Hematopoietic multipotent progenitor cell (in vitro differentiated cells): ENCODE measurements around the gene ACOX3. TPM values are rescaled to one million over a fixed set of nuclear protein-coding genes. Genes with fewer than 3 reads are reported as not detected.
A peak's percentile ranks its signal among the peaks of the same experiment; 100 is the strongest.
"Not testable (repeated sequence)": the region's sequence is repeated elsewhere in the genome, so short reads cannot be mapped to it uniquely, and the experiment has no call there.

Source experiments
- DNase-seq, 3 donors: peaks; one replicate each; pipeline ENCODE4 v3.0.0-alpha.2; 2011 to 2015; ENCODE audit warnings: low read depth in 2 of 3, low spot score in 2 of 3
- total RNA-seq: library from RNA; depleted of rRNA; stranded (reverse); fragments of >200 nt; gene quantifications from one replicate; pipeline ENCODE4 v1.2.3, GENCODE V29; 2012

The ACOX3 gene
- total RNA-seq = 26.9 TPM

DNA sequence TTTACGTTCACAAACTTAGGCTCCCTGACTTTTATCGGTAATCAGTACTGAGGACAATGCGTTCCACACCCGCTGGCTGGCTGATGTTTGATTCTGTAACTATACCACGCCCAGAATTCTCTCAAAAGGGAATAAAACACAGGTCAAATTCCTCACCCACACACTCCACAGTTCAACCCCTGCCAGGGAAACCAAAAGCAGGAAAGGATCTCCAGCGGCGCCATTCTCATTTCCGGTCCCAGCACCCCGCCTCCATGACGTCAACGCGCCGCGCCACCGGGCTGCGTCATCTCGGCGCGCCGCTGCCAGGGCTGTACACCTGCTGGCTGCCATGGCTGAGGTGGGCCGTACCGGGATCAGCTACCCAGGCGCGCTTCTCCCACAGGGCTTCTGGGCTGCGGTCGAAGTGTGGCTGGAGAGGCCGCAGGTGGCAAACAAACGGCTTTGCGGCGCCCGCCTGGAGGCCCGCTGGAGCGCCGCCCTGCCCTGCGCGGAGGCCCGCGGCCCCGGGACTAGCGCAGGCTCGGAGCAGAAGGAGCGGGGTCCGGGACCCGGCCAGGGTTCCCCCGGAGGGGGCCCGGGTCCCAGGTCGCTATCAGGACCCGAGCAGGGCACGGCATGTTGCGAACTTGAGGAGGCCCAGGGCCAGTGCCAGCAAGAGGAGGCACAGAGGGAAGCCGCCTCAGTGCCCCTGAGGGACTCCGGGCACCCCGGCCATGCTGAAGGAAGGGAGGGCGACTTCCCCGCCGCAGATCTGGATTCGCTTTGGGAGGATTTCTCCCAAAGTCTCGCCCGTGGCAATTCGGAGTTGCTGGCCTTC, at the start of gene ACOX3, which contains the start of gene TRMT44:
Gene ACOX3 (minus strand): TSS at position 232 of the 820 bp plus-strand sequence. CDS start 24,202 bp downstream, outside the sequence.
Gene TRMT44 (plus strand): TSS at position 286 of the 820 bp plus-strand sequence. CDS start 46 bp downstream, at position 332.
- peak; percentile 88 to 99 (median 92) for DNase-seq

DNA sequence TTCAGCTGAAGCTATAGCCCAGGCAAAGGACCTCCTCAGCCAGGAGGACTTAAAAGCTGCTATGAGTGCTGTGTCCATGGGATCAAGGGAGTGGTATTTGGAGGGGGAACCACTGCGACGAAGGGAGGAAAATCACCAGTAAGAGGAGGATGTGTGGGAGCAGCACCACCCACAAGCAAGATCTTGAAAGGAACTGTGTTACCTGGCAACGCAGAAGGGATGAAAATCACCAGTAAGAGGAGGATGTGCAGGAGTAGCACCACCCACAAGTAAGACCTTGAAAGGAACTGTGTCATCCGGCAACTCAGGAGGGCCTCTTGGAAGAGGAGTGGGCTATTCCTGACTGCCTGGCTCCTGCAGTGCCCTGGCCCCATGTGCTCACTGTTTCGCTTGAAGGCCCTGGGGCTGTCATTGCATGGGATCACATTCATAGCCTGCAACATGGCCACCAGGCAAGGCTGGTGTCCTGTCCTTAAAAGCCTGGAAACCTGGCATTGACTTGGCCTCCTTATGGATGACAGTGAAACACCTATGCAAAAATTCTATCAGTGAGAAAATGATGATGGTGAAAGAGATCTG, 48.4 kb upstream of the ACOX3 start:
- no peak for DNase-seq

DNA sequence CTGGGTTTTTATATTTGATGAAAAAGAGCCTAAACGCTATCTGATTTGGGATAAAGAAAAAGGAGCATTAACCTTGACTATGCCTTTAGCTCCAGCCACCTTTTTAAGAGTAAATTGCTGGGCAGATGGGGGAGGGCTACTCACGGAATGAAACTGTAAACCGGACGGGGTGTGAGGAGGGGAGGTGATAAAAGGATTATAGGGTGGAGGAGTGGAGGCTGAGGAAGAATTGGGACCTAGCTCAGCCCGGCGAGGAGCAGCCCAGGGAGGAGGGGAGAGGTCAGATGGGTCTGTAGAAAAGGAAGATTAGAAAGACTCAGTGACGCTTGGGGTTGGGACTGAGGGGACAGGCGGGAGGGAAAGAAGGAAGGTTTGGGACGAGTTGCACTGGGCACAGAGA, 46.1 kb upstream of the ACOX3 start:
- not testable (repeated sequence) for DNase-seq

DNA sequence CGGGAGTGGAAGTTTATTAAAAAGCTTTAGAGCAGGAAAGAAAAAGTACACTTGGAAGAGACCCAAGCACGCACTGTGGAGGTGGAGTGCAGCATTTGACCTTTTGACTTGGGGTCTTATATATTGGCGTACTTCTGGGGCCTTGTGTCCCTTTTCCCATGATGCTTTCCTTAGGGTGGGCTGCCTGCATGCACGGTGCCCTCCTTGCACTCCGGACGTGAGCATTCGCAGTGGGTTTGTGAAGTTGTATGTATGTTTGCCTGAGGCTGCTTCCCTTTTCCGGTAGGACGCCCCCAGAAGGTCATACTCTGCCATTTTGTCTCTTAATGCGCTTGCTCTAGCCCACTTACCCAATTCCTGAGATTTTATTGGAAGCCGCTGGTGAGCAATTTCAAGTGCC, 39.7 kb upstream of the ACOX3 start:
- DNase-seq = no peak

DNA sequence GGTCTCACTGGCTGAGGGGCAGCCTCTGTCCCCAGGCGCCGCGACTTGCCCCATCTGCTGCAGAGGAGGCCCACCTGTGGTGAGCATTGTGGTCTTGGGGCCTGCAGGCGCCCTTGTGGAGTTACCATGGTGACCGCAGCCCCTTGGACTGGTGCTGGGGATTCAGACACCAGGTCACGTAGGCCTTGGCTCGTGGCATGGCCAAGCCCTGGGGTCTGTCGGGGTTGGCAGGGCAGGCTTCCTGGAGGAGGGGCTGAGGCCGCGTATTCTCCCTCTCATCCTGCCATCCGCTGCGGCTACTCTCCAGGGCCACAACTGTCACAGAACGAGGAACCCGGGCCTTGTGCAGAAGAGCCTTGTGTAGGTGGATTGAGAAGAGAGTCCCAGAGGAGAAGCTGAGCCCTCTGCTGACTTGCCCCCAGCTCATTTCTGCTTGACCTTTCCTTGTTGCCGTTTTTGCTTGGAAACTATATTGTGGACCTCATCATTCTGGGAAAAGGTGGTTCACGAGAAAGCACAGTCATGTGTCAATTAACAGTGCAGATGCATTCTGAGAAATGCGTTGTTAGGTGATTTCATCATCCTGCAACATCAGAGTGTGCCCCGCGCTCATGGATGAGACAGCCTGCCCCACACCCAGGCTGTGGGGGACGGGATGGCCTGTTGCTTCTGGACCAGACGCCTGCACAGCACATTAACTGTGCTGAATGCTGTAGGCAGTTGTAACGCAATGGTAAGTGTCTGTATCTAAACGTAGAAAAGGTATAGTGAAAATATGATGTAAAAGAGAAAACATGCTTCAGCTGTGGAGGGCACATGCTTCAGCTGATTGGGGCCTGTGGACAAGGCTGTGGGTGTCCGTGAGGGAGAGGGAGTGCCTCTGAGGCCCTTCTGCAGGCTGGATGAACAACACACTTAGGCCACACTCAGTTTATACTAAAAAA, 38.5 kb upstream of the ACOX3 start:
- DNase-seq = no peak

DNA sequence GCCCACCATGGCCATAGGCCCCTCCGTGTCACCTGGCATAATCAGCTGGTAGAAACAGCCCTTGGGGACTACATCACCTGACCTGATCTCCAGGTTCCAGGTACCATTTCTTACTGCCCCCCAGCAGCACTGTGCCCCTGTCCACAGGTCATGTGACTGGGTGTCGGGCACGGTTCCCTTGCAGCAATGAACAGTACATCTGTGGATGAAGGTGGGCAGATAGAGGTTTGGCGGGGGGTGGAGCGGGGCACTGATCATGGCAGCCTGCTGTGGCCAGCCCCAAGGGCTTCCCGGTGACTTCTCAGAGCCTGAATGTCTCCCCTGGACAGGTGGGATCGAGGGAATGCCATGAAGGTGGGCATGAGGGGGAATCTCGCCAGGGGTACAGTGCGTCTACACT, 37.8 kb upstream of the ACOX3 start:
- DNase-seq = no peak

DNA sequence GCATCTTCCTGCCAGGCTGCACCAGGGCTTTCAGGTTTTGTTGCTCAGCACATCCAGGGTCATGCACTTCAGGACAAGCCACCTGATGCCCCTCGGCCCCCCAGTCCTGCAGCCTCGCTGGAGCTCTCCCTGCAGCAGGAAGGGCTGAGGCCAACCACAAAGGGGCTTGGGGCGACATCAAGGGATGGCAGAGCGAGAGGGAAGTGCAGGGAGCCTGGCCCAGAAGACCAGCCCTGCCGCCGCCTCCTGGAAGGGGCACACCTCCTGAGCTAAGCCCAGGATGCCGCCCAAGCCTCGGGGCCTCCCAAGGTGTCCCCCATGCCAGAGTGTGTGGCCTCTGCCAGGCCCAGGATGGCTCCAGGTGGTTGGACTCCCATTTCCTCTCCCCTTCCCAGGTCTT, 37.2 kb upstream of the ACOX3 start:
- DNase-seq = no peak

DNA sequence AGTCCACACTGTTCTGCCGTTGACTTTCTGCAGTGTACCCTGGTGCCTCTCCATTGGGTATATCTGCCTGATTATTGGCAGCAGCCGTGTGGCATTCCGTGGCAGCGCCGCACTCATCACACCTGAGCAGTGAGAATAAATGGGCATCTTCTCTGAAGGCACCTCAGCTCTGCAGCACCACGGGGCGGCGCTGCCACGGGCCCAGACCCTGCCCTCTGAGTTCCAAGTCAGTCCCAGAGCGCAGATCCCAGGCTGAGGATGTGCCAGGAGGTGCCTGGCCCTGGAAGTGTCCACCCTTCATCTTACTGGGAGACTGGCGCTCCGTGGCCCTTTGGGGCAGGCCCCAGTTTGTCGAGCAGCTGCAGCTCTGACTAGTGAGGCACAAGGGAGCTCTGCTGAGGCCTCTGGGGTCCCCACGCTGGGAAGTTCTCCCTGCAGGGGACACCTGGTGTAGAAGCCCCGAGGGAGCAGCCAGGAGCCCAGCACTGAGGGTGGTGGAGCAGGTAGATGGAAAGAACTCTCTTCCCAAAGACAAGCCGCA, 36.6 kb upstream of the ACOX3 start:
- DNase-seq = no peak

DNA sequence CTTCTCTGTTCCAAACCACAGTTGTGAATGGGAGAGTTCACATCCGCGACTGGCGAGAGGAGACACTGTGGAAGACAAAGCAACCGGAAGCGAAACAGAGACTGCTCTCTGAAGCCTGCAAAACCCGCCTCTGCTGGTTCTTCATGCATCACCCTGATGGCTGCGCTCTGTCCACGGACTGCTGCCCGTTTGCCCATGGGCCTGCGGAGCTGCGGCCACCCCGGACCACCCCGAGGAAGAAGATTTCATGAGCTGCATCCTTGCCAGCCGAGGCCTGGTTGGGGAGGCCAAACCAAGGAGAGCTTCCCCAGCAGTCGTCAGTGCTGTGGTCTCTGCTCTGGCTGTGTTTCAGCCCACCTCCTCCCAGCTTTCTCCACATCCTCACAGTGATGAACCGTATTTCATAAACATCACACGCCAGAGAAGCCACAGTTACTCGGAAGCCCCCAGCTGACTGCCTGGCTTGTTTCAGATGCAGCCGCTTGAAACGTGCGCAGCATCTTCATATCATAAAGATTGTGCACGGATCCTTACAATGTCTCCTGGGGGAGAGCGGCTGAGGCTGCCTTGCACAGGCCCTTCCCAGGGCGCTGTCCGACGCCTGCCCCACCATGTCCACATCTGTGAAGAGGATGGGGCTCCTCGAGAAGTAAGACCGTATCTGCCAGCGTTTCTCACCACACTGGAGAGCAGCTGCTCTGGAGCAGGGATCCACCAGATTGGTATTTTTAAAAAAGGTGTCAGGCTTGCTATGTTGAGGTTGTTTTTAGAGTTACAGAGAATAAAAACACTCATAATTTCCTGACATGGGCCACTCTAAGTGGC, 35.4 kb upstream of the ACOX3 start:
- DNase-seq = no peak

DNA sequence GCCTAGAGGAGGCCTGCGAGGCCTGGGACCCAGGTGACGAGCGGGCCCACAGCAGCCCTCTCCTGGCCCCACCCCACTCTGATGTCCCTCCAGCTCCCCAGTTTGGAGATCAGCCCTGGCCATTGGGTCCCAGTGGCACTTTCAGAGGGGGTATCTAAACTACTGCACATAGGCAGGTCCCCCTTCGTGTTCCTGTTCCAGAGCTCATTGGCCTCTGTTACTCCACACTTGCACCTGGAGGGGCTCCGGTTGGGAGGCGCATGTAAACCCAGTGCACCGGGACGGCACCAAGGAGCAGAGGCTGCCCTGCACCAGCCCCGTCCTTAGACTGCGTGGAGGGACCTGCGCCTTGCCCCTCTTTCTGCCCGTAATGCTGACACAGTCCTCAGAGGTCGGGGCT, 34.3 kb upstream of the ACOX3 start:
- no peak for DNase-seq

DNA sequence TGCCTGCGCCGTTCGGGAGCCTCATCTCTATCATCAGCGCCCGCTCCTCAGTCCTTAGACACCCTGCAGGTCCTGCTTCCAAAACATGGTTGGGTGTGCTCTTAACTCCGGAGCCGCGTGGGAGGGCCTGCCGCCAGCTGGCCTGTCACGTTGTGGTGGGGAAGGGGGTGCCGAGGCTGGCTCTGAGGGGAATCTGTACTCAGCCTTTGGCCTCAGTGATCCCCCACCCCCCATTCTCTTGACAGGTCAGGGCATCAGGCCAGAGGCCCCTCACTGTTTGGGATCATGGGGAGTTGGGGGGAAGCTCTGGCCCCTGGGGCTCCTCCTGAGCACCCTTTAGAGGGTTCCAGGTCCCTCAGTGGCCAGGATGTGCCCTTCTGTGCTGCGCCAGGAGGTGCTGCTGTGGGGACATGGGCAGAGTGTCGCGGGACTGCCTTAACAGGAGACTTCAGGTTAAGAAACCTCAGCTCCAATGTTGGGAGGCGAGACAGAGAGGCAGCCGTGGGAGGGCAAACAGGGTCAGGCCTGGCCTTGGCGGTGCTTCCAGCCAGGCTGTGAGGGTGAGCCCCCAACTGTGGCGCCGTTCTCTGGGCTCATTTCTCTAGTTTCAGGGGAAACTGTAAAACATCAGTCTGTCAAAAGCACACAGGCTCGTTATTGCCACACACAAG, 33.5 kb upstream of the ACOX3 start:
- no peak for DNase-seq

DNA sequence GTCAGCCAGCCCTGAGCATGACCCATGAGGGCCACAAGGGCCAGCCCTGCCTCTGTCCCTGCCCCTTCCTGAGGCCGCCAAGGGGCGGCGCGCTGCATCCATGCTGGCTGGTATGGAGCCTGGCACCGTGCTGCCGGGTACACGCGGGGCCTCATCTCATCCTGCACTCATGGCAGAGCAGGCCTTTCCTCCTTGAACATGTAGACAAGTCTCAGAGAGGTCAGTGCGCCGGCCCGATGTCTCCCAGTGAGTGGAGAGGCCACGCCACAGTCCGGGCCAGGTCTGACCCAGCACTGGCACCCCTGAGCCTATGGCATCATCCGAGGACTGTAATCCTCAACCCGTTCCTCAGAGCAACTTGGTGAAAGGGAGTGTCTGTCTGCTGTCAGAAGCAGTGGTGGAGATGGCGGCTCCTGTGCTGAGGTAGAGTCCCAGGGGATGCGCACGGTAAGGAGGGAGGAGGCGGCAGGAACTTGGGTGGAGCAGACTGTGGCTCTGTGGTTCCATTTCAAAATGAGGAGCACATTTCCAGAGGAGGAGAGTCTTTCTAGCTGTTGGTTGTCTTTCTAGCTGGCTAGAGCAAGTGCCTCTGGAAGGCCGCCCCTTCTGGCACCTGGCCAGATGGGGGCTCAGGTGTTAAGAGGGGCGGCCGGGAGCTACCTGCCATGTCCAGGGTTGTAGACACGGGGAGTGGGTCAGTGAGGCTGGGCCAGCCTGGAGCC, 32.8 kb upstream of the ACOX3 start:
- no peak for DNase-seq

DNA sequence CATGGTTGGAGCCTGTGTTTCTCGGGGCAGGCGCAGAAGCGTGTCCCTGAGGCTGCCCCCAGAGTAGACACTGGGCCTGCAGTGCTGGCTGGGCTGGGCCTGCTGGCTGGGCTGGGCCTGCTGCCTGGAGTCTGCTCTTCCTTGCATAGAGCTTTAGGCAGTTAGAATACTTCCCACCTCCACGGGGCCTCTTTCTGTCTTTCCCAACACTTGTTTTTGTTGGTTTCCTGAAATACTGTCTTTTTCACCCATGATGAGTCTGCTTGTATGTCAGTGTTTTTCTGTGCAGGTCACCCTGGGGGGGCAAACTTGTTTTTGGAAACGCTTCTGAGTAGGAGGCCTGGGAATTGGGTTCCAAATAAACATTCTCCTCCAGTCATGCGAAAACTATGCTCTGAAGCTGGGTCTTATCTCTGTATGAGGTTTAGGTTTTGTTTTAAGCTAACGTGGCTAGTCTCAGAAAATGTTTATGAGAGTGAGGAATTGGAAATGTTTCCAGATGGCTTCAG, 32.2 kb upstream of the ACOX3 start:
- DNase-seq = no peak

DNA sequence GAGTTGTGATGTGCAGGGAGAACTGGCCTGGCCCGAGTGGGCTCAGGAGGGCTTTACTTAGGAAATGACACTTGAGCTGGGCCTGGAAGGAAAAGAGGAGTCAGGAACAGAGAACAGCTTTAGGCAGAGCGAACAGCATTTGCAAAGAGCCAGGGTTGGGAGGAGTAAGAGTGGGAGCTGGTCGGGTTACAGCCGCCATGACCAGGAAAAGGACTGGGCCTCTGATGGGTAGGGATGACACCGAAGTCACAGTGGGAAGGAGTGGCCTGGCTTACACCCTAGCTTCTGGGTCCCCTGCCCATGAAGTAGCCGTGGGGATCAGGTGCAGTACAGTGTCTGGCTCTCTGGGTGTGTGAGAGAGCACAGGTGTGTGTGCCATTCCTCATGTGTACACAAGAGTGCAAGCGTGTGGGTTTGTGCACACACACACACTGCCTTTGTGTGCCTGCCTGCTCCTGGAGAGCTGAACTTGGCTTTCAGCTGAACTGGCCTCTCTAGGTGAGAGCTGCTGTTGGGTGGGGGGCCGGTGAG, 31.7 kb upstream of the ACOX3 start:
- DNase-seq = no peak

DNA sequence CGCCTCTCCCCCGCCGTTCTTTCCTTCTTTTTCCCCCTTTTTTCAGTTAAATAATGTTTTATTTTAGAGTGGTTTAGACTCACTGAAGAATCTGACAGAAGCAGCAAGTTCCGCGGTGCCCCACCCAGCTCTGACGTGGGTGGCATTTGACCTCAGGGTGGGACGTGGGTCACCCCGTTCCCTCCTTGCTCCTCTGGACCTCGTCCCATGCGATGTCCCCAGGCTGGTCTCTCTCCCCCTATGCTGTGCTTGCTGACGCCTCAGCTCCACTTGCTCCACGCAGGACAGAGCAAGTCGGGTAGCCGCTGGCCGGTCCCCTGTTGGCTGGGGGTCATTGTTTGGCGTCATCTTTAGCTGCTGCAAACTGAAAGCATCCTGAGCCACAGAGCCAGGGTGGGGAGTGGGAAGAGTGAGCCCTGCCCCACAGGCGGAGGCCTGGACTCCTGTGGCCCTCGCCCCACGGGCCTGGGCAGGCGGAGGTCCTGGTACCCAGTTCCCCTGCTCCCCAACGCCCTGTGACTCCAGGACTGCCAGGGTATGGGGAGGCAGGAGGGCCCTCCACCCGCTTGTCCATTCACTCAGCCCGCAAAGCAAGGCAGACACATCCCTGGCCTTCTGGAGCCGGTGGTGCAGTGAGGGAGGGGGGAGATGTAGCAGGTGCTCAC, 30.8 kb upstream of the ACOX3 start:
- no peak for DNase-seq

DNA sequence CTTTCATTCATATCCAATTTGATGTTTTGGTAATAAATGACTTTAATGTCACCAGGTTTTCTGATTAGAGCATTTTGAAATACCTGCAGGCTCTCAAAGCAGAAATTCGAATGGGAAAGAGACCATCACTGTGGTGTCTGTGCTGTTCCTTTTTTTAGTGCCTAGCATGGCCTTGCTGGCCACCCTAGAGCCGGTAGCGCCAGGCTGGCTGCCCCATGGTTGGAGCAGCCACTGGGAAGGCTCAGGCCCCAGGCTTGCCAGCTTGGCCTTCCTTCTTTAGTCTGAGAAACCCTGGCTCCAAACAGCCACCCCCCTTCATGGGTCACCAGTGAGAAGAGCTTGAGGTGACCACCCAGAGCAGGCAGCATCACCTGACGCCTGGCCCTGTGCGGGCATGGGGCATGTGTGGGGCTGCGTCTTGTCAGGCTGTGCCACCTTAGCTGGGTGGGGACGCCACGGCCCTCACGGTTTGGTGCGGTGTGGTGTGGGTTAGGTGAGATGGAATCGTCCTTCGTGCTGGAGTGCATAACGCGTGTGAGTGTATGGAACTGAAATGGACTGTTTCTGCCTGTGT, 30.0 kb upstream of the ACOX3 start:
- no peak for DNase-seq

DNA sequence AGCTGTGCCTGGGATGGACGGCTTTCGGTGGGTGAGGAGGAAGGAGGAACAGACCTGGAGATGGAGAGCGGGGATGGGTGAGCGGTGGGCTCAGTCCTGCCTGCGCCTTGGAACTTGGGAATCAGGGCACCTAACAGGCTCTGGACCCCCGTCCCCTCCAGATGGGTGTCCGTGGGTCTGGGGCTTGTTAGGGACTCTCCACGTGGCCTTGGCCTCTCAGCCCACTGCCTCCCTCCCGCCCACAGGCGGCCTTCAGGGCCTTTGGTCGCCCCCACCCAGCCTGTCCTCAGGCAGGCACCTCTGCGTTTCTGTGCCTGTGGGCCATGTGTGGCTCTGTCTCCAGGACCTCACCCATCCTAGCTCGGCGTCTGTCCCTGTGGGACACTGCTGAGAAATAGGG, 29.0 kb upstream of the ACOX3 start:
- no peak for DNase-seq
